ENCODE results near the gene PTPRC.

The PTPRC gene

GRCh38 chr1:198641501-198641900 is 2.7 kb downstream of the PTPRC start:
- no peaks in the 10 kb centered on the region for H3K36me3 ChIP-seq (ENCODE audit: control insufficient read depth in 1 of 2, insufficient read depth in 2 of 2, low read length in 2 of 2)
- no peak overlapping the region for H2BK12ac ChIP-seq (ENCODE audit: low read length)
- no peak overlapping the region for H4K12ac ChIP-seq (ENCODE audit: low read depth, low read length)
- no peak overlapping the region for H2BK120ac ChIP-seq (ENCODE audit: insufficient read depth, low read length, poor library complexity)
- no peak overlapping the region for H3K4ac ChIP-seq (ENCODE audit: low read depth, low read length)
- WGBS (ENCODE audit: extremely low coverage, insufficient coverage, insufficient read length), result no CpG with 5 or more reads among the region's 2 CpGs
- no peak overlapping the region for H3K27ac ChIP-seq (ENCODE audit: low read depth, low read length)
- H3K79me2 ChIP-seq (ENCODE audit: control insufficient read depth, insufficient read depth, low read length, poor library complexity), result no peaks in the 10 kb centered on the region
- no peaks in the 10 kb centered on the region for H3K27me3 ChIP-seq (ENCODE audit: insufficient read depth, low read length)
- no peak overlapping the region for H2BK5ac ChIP-seq (ENCODE audit: low read depth, low read length, poor library complexity)
- H3K18ac ChIP-seq (ENCODE audit: low read length), result no peak overlapping the region
- no peak overlapping the region for H3K4me2 ChIP-seq (ENCODE audit: low read length)
- H2AFZ ChIP-seq (ENCODE audit: insufficient read depth, low read length, poor library complexity), result no peak overlapping the region
- H3K9me3 ChIP-seq (ENCODE audit: insufficient read depth, low read depth, low read length), result no peaks in the 10 kb centered on the region
- DNase-seq, result no peak
- no peaks in the 10 kb centered on the region for H3K79me1 ChIP-seq (ENCODE audit: low read length)
- no peaks in the 10 kb centered on the region for H3K4me1 ChIP-seq (ENCODE audit: control insufficient read depth in 1 of 2, insufficient read depth in 2 of 2, low read length in 2 of 2)
- no peak overlapping the region for H2AK5ac ChIP-seq (ENCODE audit: low read length)
- H4K8ac ChIP-seq (ENCODE audit: low read depth, low read length), result no peak overlapping the region
- no peak overlapping the region for H4K91ac ChIP-seq (ENCODE audit: low read depth, low read length)
- no peak overlapping the region for H3K14ac ChIP-seq (ENCODE audit: low read length)
- H3K23ac ChIP-seq (ENCODE audit: low read length), result no peak overlapping the region
- no peak overlapping the region for H3K9ac ChIP-seq (ENCODE audit: low read length)
- no peak overlapping the region for H3K4me3 ChIP-seq (ENCODE audit: low read depth, low read length)

- no peak overlapping the region for H2AK5ac ChIP-seq (ENCODE audit: low read length)
- DNase-seq, result no peak
- no peaks in the 10 kb centered on the region for H3K79me2 ChIP-seq (ENCODE audit: control insufficient read depth, insufficient read depth, low read length, poor library complexity)
- no peak overlapping the region for H3K27ac ChIP-seq (ENCODE audit: low read depth, low read length)
- no peaks in the 10 kb centered on the region for H3K4me1 ChIP-seq (ENCODE audit: control insufficient read depth in 1 of 2, insufficient read depth in 2 of 2, low read length in 2 of 2)
- H3K27me3 ChIP-seq (ENCODE audit: insufficient read depth, low read length), result no peaks in the 10 kb centered on the region
- H3K4ac ChIP-seq (ENCODE audit: low read depth, low read length), result no peak overlapping the region
- no peak overlapping the region for H4K8ac ChIP-seq (ENCODE audit: low read depth, low read length)
- no peaks in the 10 kb centered on the region for H3K9me3 ChIP-seq (ENCODE audit: insufficient read depth, low read depth, low read length)
- no peak overlapping the region for H2BK120ac ChIP-seq (ENCODE audit: insufficient read depth, low read length, poor library complexity)
- H3K14ac ChIP-seq (ENCODE audit: low read length), result no peak overlapping the region
- no peak overlapping the region for H3K9ac ChIP-seq (ENCODE audit: low read length)
- H3K36me3 ChIP-seq (ENCODE audit: control insufficient read depth in 1 of 2, insufficient read depth in 2 of 2, low read length in 2 of 2), result no peaks in the 10 kb centered on the region
- H4K12ac ChIP-seq (ENCODE audit: low read depth, low read length), result no peak overlapping the region
- no peak overlapping the region for H3K23ac ChIP-seq (ENCODE audit: low read length)
- H2BK5ac ChIP-seq (ENCODE audit: low read depth, low read length, poor library complexity), result no peak overlapping the region
- no peaks in the 10 kb centered on the region for H3K79me1 ChIP-seq (ENCODE audit: low read length)
- H3K4me3 ChIP-seq (ENCODE audit: low read depth, low read length), result no peak overlapping the region
- H2AFZ ChIP-seq (ENCODE audit: insufficient read depth, low read length, poor library complexity), result no peak overlapping the region
- H3K18ac ChIP-seq (ENCODE audit: low read length), result no peak overlapping the region
- no peak overlapping the region for H4K91ac ChIP-seq (ENCODE audit: low read depth, low read length)
- H3K4me2 ChIP-seq (ENCODE audit: low read length), result no peak overlapping the region
- no CpG with 5 or more reads among the region's 5 CpGs for WGBS (ENCODE audit: extremely low coverage, insufficient coverage, insufficient read length)
- H2BK12ac ChIP-seq (ENCODE audit: low read length), result no peak overlapping the region
These were observed 3.3 kb downstream of the PTPRC start for GRCh38 chr1:198641966-198642668.

GRCh38 chr1:198642983-198643382 is 4.1 kb downstream of the PTPRC start:
- no peak overlapping the region for H3K27ac ChIP-seq (ENCODE audit: low read depth, low read length)

GRCh38 chr1:198643808-198644207 is 5.0 kb downstream of the PTPRC start:
- no peak overlapping the region for H3K14ac ChIP-seq (ENCODE audit: low read length)
- H2AFZ ChIP-seq (ENCODE audit: insufficient read depth, low read length, poor library complexity), result no peak overlapping the region
- no peak overlapping the region for H3K4me2 ChIP-seq (ENCODE audit: low read length)
- H3K79me1 ChIP-seq (ENCODE audit: low read length), result no peaks in the 10 kb centered on the region
- no peak for DNase-seq
- no peak overlapping the region for H2BK120ac ChIP-seq (ENCODE audit: insufficient read depth, low read length, poor library complexity)
- H3K27ac ChIP-seq (ENCODE audit: low read depth, low read length), result no peak overlapping the region
- no peak overlapping the region for H4K12ac ChIP-seq (ENCODE audit: low read depth, low read length)
- H3K4me3 ChIP-seq (ENCODE audit: low read depth, low read length), result no peak overlapping the region
- H2BK5ac ChIP-seq (ENCODE audit: low read depth, low read length, poor library complexity), result no peak overlapping the region
- H3K9ac ChIP-seq (ENCODE audit: low read length), result no peak overlapping the region
- WGBS (ENCODE audit: extremely low coverage, insufficient coverage, insufficient read length), result no CpG with 5 or more reads among the region's 1 CpG
- H3K18ac ChIP-seq (ENCODE audit: low read length), result no peak overlapping the region
- H3K4me1 ChIP-seq (ENCODE audit: control insufficient read depth in 1 of 2, insufficient read depth in 2 of 2, low read length in 2 of 2), result no peaks in the 10 kb centered on the region
- no peak overlapping the region for H4K91ac ChIP-seq (ENCODE audit: low read depth, low read length)
- H3K9me3 ChIP-seq (ENCODE audit: insufficient read depth, low read depth, low read length), result no peaks in the 10 kb centered on the region
- H3K79me2 ChIP-seq (ENCODE audit: control insufficient read depth, insufficient read depth, low read length, poor library complexity), result no peaks in the 10 kb centered on the region
- H2AK5ac ChIP-seq (ENCODE audit: low read length), result no peak overlapping the region
- no peak overlapping the region for H3K4ac ChIP-seq (ENCODE audit: low read depth, low read length)
- no peak overlapping the region for H4K8ac ChIP-seq (ENCODE audit: low read depth, low read length)
- no peak overlapping the region for H2BK12ac ChIP-seq (ENCODE audit: low read length)
- no peak overlapping the region for H3K23ac ChIP-seq (ENCODE audit: low read length)
- no peaks in the 10 kb centered on the region for H3K27me3 ChIP-seq (ENCODE audit: insufficient read depth, low read length)
- no peaks in the 10 kb centered on the region for H3K36me3 ChIP-seq (ENCODE audit: control insufficient read depth in 1 of 2, insufficient read depth in 2 of 2, low read length in 2 of 2)

More at GRCh38 chr1:198642983-198643382, 4.1 kb downstream of the PTPRC start:
- Histone ChIP-seq H3K14ac (ENCODE audit: low read length) (no peak overlapping the region), H3K36me3 (ENCODE audit: control insufficient read depth in 1 of 2, insufficient read depth in 2 of 2, low read length in 2 of 2) (no peaks in the 10 kb centered on the region), H3K9ac (ENCODE audit: low read length) (no peak overlapping the region), H2AK5ac (ENCODE audit: low read length) (no peak overlapping the region), H4K12ac (ENCODE audit: low read depth, low read length) (no peak overlapping the region), H2AFZ (ENCODE audit: insufficient read depth, low read length, poor library complexity) (no peak overlapping the region), H3K27me3 (ENCODE audit: insufficient read depth, low read length) (no peaks in the 10 kb centered on the region), H3K4me1 (ENCODE audit: control insufficient read depth in 1 of 2, insufficient read depth in 2 of 2, low read length in 2 of 2) (no peaks in the 10 kb centered on the region), H3K4ac (ENCODE audit: low read depth, low read length) (no peak overlapping the region), H3K79me2 (ENCODE audit: control insufficient read depth, insufficient read depth, low read length, poor library complexity) (no peaks in the 10 kb centered on the region), H4K8ac (ENCODE audit: low read depth, low read length) (no peak overlapping the region), H3K23ac (ENCODE audit: low read length) (no peak overlapping the region), H2BK5ac (ENCODE audit: low read depth, low read length, poor library complexity) (no peak overlapping the region), H2BK120ac (ENCODE audit: insufficient read depth, low read length, poor library complexity) (no peak overlapping the region), H2BK12ac (ENCODE audit: low read length) (no peak overlapping the region), H3K18ac (ENCODE audit: low read length) (no peak overlapping the region), H3K9me3 (ENCODE audit: insufficient read depth, low read depth, low read length) (no peaks in the 10 kb centered on the region), H3K4me3 (ENCODE audit: low read depth, low read length) (no peak overlapping the region), H3K79me1 (ENCODE audit: low read length) (no peaks in the 10 kb centered on the region), H3K4me2 (ENCODE audit: low read length) (no peak overlapping the region), H4K91ac (ENCODE audit: low read depth, low read length) (no peak overlapping the region)
- no peak for DNase-seq
